HepG2 (cell line): ENCODE data around the gene OTX1. TPM values are rescaled to one million over a fixed set of nuclear protein-coding genes. Genes with fewer than 3 reads are reported as not detected.

Experiments
- AGO2 ChIP-seq: fragments of 200-400 bp; formaldehyde crosslinking; optimal IDR thresholded peaks from 2 replicates; pipeline ENCODE3; 2017; ENCODE audit warnings: mild to moderate bottlenecking, low read depth, low read length, moderate library complexity
- ARNT ChIP-seq: fragments of 450-650 bp; IDR thresholded peaks from 2 replicates; pipeline ENCODE4 v1.6.1; 2017
- KAT7 ChIP-seq: IDR thresholded peaks from 2 replicates; pipeline ENCODE4 v1.6.1; 2018; ENCODE audit warnings: borderline replicate concordance, missing compliant biosample characterization
- NR2F1 ChIP-seq, 2 experiments: fragments of 450-650 bp in 1 of 2; formaldehyde crosslinking in 1 of 2; IDR thresholded peaks; 2 replicates each; pipeline versions ENCODE4 v1.5.0 to v1.6.1; 2016 to 2020; ENCODE audit warnings: mild to moderate bottlenecking in 1 of 2, missing compliant biosample characterization in 1 of 2, missing genetic modification reagents in 1 of 2, moderate library complexity in 1 of 2
- POLR2AphosphoS5 ChIP-seq: IDR thresholded peaks from 2 replicates; pipeline ENCODE4 v1.6.1; 2012; ENCODE audit warnings: low read depth, low read length
- TIGD3 ChIP-seq: sonication (generic); formaldehyde crosslinking; IDR thresholded peaks from 2 replicates; pipeline ENCODE4 v1.5.1; 2020; ENCODE audit warnings: mild to moderate bottlenecking, missing genetic modification reagents, borderline replicate concordance
- TSC22D2 ChIP-seq: sonication (generic); formaldehyde crosslinking; IDR thresholded peaks from 2 replicates; pipeline ENCODE4 v1.5.1; 2020; ENCODE audit warnings: missing genetic modification reagents, mild to moderate bottlenecking, borderline replicate concordance
- ZMAT3 ChIP-seq: sonication (generic); formaldehyde crosslinking; conservative IDR thresholded peaks from 2 replicates; pipeline ENCODE4 v1.7.0; 2021; ENCODE audit warnings: missing genetic modification reagents
- ZNF512B ChIP-seq: sonication (generic); formaldehyde crosslinking; IDR thresholded peaks from 2 replicates; pipeline ENCODE4 v1.5.1; 2020; ENCODE audit warnings: missing genetic modification reagents, mild to moderate bottlenecking, borderline replicate concordance
- ZNF605 ChIP-seq: sonication (generic); formaldehyde crosslinking; IDR thresholded peaks from 2 replicates; pipeline ENCODE4 v1.8.0; 2022; ENCODE audit warnings: mild to moderate bottlenecking, missing genetic modification reagents
- ZNF749 ChIP-seq: sonication (generic); formaldehyde crosslinking; IDR thresholded peaks from 2 replicates; pipeline ENCODE4 v1.8.0; 2022; ENCODE audit warnings: mild to moderate bottlenecking, missing genetic modification reagents, moderate library complexity, borderline replicate concordance
- ZNF761 ChIP-seq: sonication (generic); formaldehyde crosslinking; conservative IDR thresholded peaks from 2 replicates; pipeline ENCODE4 v1.4.0; 2020; ENCODE audit warnings: mild to moderate bottlenecking, missing genetic modification reagents
- ZNF777 ChIP-seq: sonication (generic); formaldehyde crosslinking; IDR thresholded peaks from 2 replicates; pipeline ENCODE4 v1.4.0; 2020; ENCODE audit warnings: missing genetic modification reagents
- ZNF782 ChIP-seq: sonication (generic); formaldehyde crosslinking; IDR thresholded peaks from 2 replicates; pipeline ENCODE4 v1.4.0; 2020; ENCODE audit warnings: missing genetic modification reagents, mild to moderate bottlenecking, borderline replicate concordance
- ZNF878 ChIP-seq: sonication (generic); formaldehyde crosslinking; IDR thresholded peaks from 2 replicates; pipeline ENCODE4 v1.8.1; 2023; ENCODE audit warnings: mild to moderate bottlenecking, missing genetic modification reagents, moderate library complexity
- polyA plus RNA-seq, 8 experiments: library from polyadenylated mRNA; depleted of rRNA in 3 of 8; stranded (reverse) in 7 of 8; unstranded in 1 of 8; fragments of >200 nt; fragmentation: Illumina TruSeq in 4 of 8; extraction: Trizol in 4 of 8; gene quantifications; 2 replicates each; pipeline versions ENCODE4 v1.2.1 to v1.2.3, GENCODE V29; 2011 to 2016; ENCODE audit warnings: low read depth in 4 of 8, missing spikeins in 1 of 8, mixed read lengths in 1 of 8; ENCODE audit not compliant: insufficient read depth in 1 of 8
- total RNA-seq, 5 experiments: library from RNA; depleted of rRNA; stranded (reverse); fragments of >200 nt; fragmentation: Illumina TruSeq; extraction: Trizol; gene quantifications; 2 replicates each; pipeline ENCODE4 v1.2.3, GENCODE V29; 2016; ENCODE audit warnings: low read depth in 1 of 5
- TF ChIP-seq, protein P1 (sequence below): sonication (generic); formaldehyde crosslinking; IDR thresholded peaks from 2 replicates; pipeline ENCODE4 v1.5.1; 2020; ENCODE audit warnings: missing genetic modification reagents, mild to moderate bottlenecking, borderline replicate concordance
- TF ChIP-seq, protein P2 (sequence below): sonication (generic); formaldehyde crosslinking; IDR thresholded peaks from 2 replicates; pipeline ENCODE4 v1.4.0; 2020; ENCODE audit warnings: mild to moderate bottlenecking, missing genetic modification reagents, borderline replicate concordance

The OTX1 gene
- total and polyA plus RNA-seq, 2 of the 13 experiments (the other 11 are each of a cell fraction or from before 2014, with no cell fraction given) = 1.0 to 5.0 TPM

- no peak for TF ChIP-seq ZNF777
- TF ChIP-seq AGO2 = peak; percentile 17
- TF ChIP-seq ZNF512B (CRISPR knock-in tag) = 0 out of 2 replicates have a peak, but pooled peaks have one; percentile 45
- TF ChIP-seq NR2F1 (CRISPR knock-in tag; IDR thresholded peaks at IDR 0.05) = no peak
- 0 out of 2 replicates have a peak, but pooled peaks have one; percentile 30 for TF ChIP-seq ZNF761 (CRISPR knock-in tag)
- TF ChIP-seq ZNF605 (CRISPR knock-in tag) = peak; percentile 53; the same call in 1 of the 2 replicates
- TF ChIP-seq TIGD3 = peak; percentile 36; the same call in 1 of the 2 replicates
- TF ChIP-seq ARNT = no peak
- TF ChIP-seq, protein P1, sequence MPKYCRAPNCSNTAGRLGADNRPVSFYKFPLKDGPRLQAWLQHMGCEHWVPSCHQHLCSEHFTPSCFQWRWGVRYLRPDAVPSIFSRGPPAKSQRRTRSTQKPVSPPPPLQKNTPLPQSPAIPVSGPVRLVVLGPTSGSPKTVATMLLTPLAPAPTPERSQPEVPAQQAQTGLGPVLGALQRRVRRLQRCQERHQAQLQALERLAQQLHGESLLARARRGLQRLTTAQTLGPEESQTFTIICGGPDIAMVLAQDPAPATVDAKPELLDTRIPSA (CRISPR knock-in tag) = 0 out of 2 replicates have a peak, but pooled peaks have one; percentile 30
- peak; percentile 43; the same call in 1 of the 2 replicates for TF ChIP-seq POLR2AphosphoS5
- 0 out of 2 replicates have a peak, but pooled peaks have one; percentile 30 for TF ChIP-seq ZNF749
- TF ChIP-seq ZNF782 = 0 out of 2 replicates have a peak, but pooled peaks have one; percentile 9
- TF ChIP-seq, protein P2, sequence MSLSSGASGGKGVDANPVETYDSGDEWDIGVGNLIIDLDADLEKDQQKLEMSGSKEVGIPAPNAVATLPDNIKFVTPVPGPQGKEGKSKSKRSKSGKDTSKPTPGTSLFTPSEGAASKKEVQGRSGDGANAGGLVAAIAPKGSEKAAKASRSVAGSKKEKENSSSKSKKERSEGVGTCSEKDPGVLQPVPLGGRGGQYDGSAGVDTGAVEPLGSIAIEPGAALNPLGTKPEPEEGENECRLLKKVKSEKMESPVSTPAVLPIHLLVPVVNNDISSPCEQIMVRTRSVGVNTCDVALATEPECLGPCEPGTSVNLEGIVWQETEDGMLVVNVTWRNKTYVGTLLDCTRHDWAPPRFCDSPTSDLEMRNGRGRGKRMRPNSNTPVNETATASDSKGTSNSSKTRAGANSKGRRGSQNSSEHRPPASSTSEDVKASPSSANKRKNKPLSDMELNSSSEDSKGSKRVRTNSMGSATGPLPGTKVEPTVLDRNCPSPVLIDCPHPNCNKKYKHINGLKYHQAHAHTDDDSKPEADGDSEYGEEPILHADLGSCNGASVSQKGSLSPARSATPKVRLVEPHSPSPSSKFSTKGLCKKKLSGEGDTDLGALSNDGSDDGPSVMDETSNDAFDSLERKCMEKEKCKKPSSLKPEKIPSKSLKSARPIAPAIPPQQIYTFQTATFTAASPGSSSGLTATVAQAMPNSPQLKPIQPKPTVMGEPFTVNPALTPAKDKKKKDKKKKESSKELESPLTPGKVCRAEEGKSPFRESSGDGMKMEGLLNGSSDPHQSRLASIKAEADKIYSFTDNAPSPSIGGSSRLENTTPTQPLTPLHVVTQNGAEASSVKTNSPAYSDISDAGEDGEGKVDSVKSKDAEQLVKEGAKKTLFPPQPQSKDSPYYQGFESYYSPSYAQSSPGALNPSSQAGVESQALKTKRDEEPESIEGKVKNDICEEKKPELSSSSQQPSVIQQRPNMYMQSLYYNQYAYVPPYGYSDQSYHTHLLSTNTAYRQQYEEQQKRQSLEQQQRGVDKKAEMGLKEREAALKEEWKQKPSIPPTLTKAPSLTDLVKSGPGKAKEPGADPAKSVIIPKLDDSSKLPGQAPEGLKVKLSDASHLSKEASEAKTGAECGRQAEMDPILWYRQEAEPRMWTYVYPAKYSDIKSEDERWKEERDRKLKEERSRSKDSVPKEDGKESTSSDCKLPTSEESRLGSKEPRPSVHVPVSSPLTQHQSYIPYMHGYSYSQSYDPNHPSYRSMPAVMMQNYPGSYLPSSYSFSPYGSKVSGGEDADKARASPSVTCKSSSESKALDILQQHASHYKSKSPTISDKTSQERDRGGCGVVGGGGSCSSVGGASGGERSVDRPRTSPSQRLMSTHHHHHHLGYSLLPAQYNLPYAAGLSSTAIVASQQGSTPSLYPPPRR (CRISPR knock-in tag) = no peak
- TF ChIP-seq ZMAT3 (CRISPR knock-in tag) = no peak
- TF ChIP-seq TSC22D2 (CRISPR knock-in tag) = no peak
- TF ChIP-seq ZNF878 = 0 out of 2 replicates have a peak, but pooled peaks have one; percentile 24
- TF ChIP-seq KAT7 (CRISPR knock-in tag) = peak; percentile 18; the same call in 1 of the 2 replicates
Measured at GRCh38 chr2:63049211-63049969, 1.2 kb upstream of the OTX1 start (continued).
